HUDEP-2 (cell line): Measurements from ENCODE around the gene PIGH.
A peak's percentile ranks its signal among the peaks of the same experiment; 100 is the strongest.
"Not testable (repeated sequence)": the region's sequence is repeated elsewhere in the genome, so short reads cannot be mapped to it uniquely, and the experiment has no call there.

Experiments used
- DNase-seq, 76 experiments: peaks; one replicate each; lab custom pipeline; 2025; ENCODE audit not compliant: unreplicated experiment in 76 of 76; lab: John Stamatoyannopoulos, UW

The PIGH gene

GRCh38 chr14:67555518-67556090 lies 44.5 kb downstream of the PIGH start:
- DNase-seq = no peak

- DNase-seq = no peak
Observed at GRCh38 chr14:67554341-67554740, 45.7 kb downstream of the PIGH start.

GRCh38 chr14:67553547-67553946 lies 46.5 kb downstream of the PIGH start:
- DNase-seq = no peak

GRCh38 chr14:67551940-67552339 lies 48.1 kb downstream of the PIGH start:
- DNase-seq = no peak

- no peak for DNase-seq
Observed at GRCh38 chr14:67551123-67551522, 48.9 kb downstream of the PIGH start.

GRCh38 chr14:67549734-67550133 lies 50.3 kb downstream of the PIGH start:
- no peak for DNase-seq

GRCh38 chr14:67547224-67547780 lies 52.8 kb downstream of the PIGH start:
- DNase-seq = no peak

- DNase-seq = no peak
Observed at GRCh38 chr14:67544590-67544989, 55.5 kb downstream of the PIGH start.

GRCh38 chr14:67542620-67543019 lies 57.4 kb downstream of the PIGH start:
- DNase-seq = not testable (repeated sequence)

- peak in 2 of 76 experiments; percentile 5 to 16 for DNase-seq
Observed at GRCh38 chr14:67541448-67542387, 58.4 kb downstream of the PIGH start.
